DOHH2 (cell line): Measurements from ENCODE around the gene SEC14L2.

ENCODE experiments used
- H3F3A ChIP-seq: fragments of 200-600 bp; sonication (generic), shearing (Covaris generic); 2 replicates; pipeline ENCODE4 v1.6.0; 2016; ENCODE audit warnings: antibody characterized with exemption, mild to moderate bottlenecking; ENCODE audit not compliant: control insufficient read depth, insufficient read depth
- H3K27ac ChIP-seq: fragments of 200-600 bp; sonication (generic); 2 replicates; pipeline ENCODE4 v1.5.1; 2014; ENCODE audit warnings: low read depth, mild to moderate bottlenecking, low read length, moderate library complexity
- H3K27me3 ChIP-seq: fragments of 200-600 bp; sonication (generic); 2 replicates; pipeline ENCODE4 v1.6.1; 2014; ENCODE audit warnings: mild to moderate bottlenecking, low read length, mixed read lengths; ENCODE audit not compliant: control insufficient read depth
- H3K36me3 ChIP-seq: fragments of 200-600 bp; sonication (generic); 2 replicates; pipeline ENCODE4 v1.6.1; 2014; ENCODE audit warnings: mild to moderate bottlenecking, low read length, moderate library complexity, mixed read lengths; ENCODE audit not compliant: control insufficient read depth
- H3K4me1 ChIP-seq: fragments of 200-600 bp; sonication (generic); 2 replicates; pipeline ENCODE4 v1.6.1; 2014; ENCODE audit warnings: mild to moderate bottlenecking, low read length, mixed read lengths; ENCODE audit not compliant: control insufficient read depth
- H3K4me2 ChIP-seq: fragments of 200-600 bp; sonication (generic); 2 replicates; pipeline ENCODE4 v1.6.0; 2014; ENCODE audit warnings: mild to moderate bottlenecking, low read length, moderate library complexity
- H3K4me3 ChIP-seq: fragments of 200-600 bp; sonication (generic); 2 replicates; pipeline ENCODE4 v1.5.1; 2014; ENCODE audit warnings: mild to moderate bottlenecking, low read length, mixed read lengths
- H3K79me2 ChIP-seq: fragments of 200-600 bp; sonication (generic); 2 replicates; pipeline ENCODE4 v1.6.1; 2014; ENCODE audit warnings: mild to moderate bottlenecking, low read length, mixed read lengths; ENCODE audit not compliant: control insufficient read depth
- H3K9me2 ChIP-seq: fragments of 200-600 bp; sonication (generic); replicated peaks from 2 replicates; pipeline ENCODE4 v1.6.1; 2014; ENCODE audit warnings: mild to moderate bottlenecking, low read length, mixed read lengths; ENCODE audit not compliant: control insufficient read depth
- H3K9me3 ChIP-seq: fragments of 200-600 bp; sonication (generic); 2 replicates; pipeline ENCODE4 v1.6.1; 2014; ENCODE audit warnings: antibody characterized with exemption, low read length, mixed read lengths; ENCODE audit not compliant: control insufficient read depth, insufficient read depth
- H4K20me1 ChIP-seq: fragments of 200-600 bp; sonication (generic); 2 replicates; pipeline ENCODE4 v1.6.0; 2014; ENCODE audit warnings: low read depth, mild to moderate bottlenecking, antibody characterized with exemption, low read length, moderate library complexity; ENCODE audit not compliant: control insufficient read depth, insufficient read depth
- EZH2phosphoT487 ChIP-seq: fragments of 200-600 bp; sonication (generic); IDR thresholded peaks from 2 replicates; pipeline ENCODE4 v1.6.1; 2017; ENCODE audit warnings: borderline replicate concordance, mild to moderate bottlenecking, antibody characterized with exemption, low read length, moderate library complexity, mixed read lengths
- TF ChIP-seq, protein P1 (sequence below): fragments of 200-600 bp; sonication (generic); IDR thresholded peaks from one replicate; pipeline ENCODE4 v1.5.1; 2014; ENCODE audit warnings: antibody characterized with exemption, mild to moderate bottlenecking, low read depth, low read length; ENCODE audit not compliant: poor library complexity, severe bottlenecking

The SEC14L2 gene

DNA sequence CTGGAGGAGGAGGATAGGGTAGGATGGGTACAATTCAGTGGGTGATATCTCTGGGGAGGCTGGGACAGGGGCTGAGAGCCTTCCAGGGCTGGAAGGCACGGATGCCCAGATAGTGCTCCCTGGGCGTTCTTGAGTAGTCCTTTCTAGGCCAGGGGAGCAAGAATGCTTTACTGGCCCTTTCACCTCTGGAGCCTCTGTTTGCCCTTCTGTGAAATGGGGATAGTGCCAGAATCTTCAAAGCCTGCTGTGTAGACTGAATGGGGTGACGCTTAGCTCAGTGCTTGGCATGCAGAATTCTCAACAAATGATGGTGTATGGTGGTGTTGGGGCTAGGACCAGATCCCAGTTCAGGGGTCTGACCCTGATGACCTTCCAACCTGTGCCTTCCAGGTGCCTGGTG lies 36.4 kb downstream of the SEC14L2 start:
- Histone ChIP-seq H3K4me3 (no peak overlapping the region), H3F3A (peaks cover 14% of the 10 kb centered on the region), H3K9me3 (peaks cover 4% of the 10 kb centered on the region; the same call in 1 of the 2 replicates), H3K27ac (no peak overlapping the region), H4K20me1 (no peaks in the 10 kb centered on the region), H3K36me3 (peaks cover 31% of the 10 kb centered on the region), H3K4me1 (peaks cover 25% of the 10 kb centered on the region), H3K9me2 (no peaks in the 10 kb centered on the region), H3K4me2 (no peak overlapping the region), H3K27me3 (no peaks in the 10 kb centered on the region), H3K79me2 (no peaks in the 10 kb centered on the region)
- no peak for TF ChIP-seq EZH2phosphoT487
- TF ChIP-seq, protein P1, sequence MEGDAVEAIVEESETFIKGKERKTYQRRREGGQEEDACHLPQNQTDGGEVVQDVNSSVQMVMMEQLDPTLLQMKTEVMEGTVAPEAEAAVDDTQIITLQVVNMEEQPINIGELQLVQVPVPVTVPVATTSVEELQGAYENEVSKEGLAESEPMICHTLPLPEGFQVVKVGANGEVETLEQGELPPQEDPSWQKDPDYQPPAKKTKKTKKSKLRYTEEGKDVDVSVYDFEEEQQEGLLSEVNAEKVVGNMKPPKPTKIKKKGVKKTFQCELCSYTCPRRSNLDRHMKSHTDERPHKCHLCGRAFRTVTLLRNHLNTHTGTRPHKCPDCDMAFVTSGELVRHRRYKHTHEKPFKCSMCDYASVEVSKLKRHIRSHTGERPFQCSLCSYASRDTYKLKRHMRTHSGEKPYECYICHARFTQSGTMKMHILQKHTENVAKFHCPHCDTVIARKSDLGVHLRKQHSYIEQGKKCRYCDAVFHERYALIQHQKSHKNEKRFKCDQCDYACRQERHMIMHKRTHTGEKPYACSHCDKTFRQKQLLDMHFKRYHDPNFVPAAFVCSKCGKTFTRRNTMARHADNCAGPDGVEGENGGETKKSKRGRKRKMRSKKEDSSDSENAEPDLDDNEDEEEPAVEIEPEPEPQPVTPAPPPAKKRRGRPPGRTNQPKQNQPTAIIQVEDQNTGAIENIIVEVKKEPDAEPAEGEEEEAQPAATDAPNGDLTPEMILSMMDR = no peak

DNA sequence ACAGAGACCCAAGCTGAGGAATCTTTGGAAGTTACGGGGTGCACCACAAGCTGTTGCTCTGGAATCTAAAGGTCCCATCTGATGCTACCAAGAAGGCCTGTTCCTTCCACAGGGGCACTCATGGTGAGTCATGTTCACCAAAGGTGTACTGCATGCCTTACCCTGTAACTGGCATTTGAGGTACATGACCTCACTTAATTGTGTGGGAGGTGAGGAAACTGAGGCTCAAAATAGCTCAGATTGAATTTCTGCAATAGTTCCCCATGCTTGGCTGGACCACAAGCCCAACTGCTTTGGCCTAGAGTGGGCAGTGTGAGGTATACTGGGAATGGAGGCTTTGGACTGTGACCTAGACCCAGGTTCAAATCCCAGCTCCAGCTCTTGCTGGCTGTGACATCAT lies 37.0 kb downstream of the SEC14L2 start:
- Histone ChIP-seq H3K9me2 (no peaks in the 10 kb centered on the region), H3K4me1 (peaks cover 25% of the 10 kb centered on the region), H3K9me3 (peaks cover 4% of the 10 kb centered on the region; the same call in 1 of the 2 replicates), H3K27me3 (no peaks in the 10 kb centered on the region), H3F3A (peaks cover 14% of the 10 kb centered on the region), H3K4me3 (no peak overlapping the region), H3K36me3 (peaks cover 25% of the 10 kb centered on the region), H3K4me2 (no peak overlapping the region), H3K27ac (no peak overlapping the region), H3K79me2 (no peaks in the 10 kb centered on the region), H4K20me1 (no peaks in the 10 kb centered on the region)
- no peak for TF ChIP-seq EZH2phosphoT487
- TF ChIP-seq, protein P1 = no peak

DNA sequence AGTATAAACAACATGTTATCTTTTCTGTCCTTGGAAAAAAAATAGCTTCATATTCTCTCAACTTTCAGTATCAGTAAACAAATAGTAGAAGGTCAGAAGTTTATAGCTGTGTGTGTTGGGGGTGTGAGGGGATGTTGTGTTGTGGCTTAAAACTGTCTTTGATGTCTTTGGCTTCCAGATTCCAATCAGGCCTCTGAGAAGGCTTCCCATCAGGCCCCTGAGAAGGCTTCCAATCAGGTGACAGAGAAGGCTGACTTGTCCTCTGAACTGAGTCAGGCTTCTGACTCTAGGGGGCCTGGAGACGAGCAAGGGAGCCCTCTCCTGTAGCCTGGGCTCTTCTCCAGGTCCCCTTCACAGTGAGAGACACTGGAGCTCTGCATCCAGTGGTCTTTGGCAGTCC lies 38.0 kb downstream of the SEC14L2 start:
- Histone ChIP-seq H3K4me2 (peak overlapping the region; percentile 91), H3K4me3 (peak overlapping the region; percentile 78), H3K9me2 (no peaks in the 10 kb centered on the region)

More for the DNA sequence above, 38.0 kb downstream of the SEC14L2 start:
- Histone ChIP-seq H3K27ac (peak overlapping the region; percentile 68), H3F3A (peaks cover 14% of the 10 kb centered on the region), H3K79me2 (no peaks in the 10 kb centered on the region), H4K20me1 (no peaks in the 10 kb centered on the region), H3K27me3 (no peaks in the 10 kb centered on the region), H3K36me3 (peaks cover 15% of the 10 kb centered on the region), H3K9me3 (peaks cover 4% of the 10 kb centered on the region; the same call in 1 of the 2 replicates), H3K4me1 (peaks cover 25% of the 10 kb centered on the region)
- TF ChIP-seq, protein P1 = no peak
- no peak for TF ChIP-seq EZH2phosphoT487
